Nephron progenitor cell (in vitro differentiated cells): Measurements from ENCODE around the gene KLHL29.
A peak's percentile ranks its signal among the peaks of the same experiment; 100 is the strongest.

Experiments used
- DNase-seq: peaks from one replicate; pipeline ENCODE4 v3.0.0; 2021
- H3K27ac Mint-ChIP-seq: 2 replicates; pipeline ENCODE4 v1.8.0; 2021; ENCODE audit warnings: mild to moderate bottlenecking, moderate library complexity, mixed read lengths
- H3K27me3 Mint-ChIP-seq: 2 replicates; pipeline ENCODE4 v1.8.0; 2021; ENCODE audit warnings: mild to moderate bottlenecking, low read depth, mixed read lengths; ENCODE audit not compliant: poor library complexity
- H3K36me3 Mint-ChIP-seq: 2 replicates; pipeline ENCODE4 v1.8.0; 2021; ENCODE audit warnings: low read depth, mixed read lengths
- H3K4me1 Mint-ChIP-seq: 2 replicates; pipeline ENCODE4 v1.8.0; 2021; ENCODE audit warnings: mixed read lengths
- H3K4me3 Mint-ChIP-seq: 2 replicates; pipeline ENCODE4 v1.8.0; 2021; ENCODE audit warnings: mild to moderate bottlenecking, moderate library complexity, mixed read lengths
- H3K9me3 Mint-ChIP-seq: 2 replicates; pipeline ENCODE4 v1.8.0; 2021; ENCODE audit warnings: mild to moderate bottlenecking, moderate library complexity, mixed read lengths
- CTCF ChIP-seq: fragments of 200-600 bp; sonication (generic); IDR thresholded peaks from 2 replicates; pipeline ENCODE4 v1.5.0; 2021; ENCODE audit warnings: antibody characterized with exemption

KLHL29 gene

GRCh38 chr2:23685706-23686105 is 300.7 kb downstream of the KLHL29 start:
- no peak for TF ChIP-seq CTCF
- peaks cover 4% of the 10 kb centered on the region for H3K36me3 Mint-ChIP-seq
- peaks cover 46% of the 10 kb centered on the region for H3K4me1 Mint-ChIP-seq
- no peak overlapping the region for H3K4me3 Mint-ChIP-seq
- DNase-seq = no peak
- no peak overlapping the region for H3K27ac Mint-ChIP-seq
- H3K9me3 Mint-ChIP-seq = no peaks in the 10 kb centered on the region
- no peaks in the 10 kb centered on the region for H3K27me3 Mint-ChIP-seq

DNA sequence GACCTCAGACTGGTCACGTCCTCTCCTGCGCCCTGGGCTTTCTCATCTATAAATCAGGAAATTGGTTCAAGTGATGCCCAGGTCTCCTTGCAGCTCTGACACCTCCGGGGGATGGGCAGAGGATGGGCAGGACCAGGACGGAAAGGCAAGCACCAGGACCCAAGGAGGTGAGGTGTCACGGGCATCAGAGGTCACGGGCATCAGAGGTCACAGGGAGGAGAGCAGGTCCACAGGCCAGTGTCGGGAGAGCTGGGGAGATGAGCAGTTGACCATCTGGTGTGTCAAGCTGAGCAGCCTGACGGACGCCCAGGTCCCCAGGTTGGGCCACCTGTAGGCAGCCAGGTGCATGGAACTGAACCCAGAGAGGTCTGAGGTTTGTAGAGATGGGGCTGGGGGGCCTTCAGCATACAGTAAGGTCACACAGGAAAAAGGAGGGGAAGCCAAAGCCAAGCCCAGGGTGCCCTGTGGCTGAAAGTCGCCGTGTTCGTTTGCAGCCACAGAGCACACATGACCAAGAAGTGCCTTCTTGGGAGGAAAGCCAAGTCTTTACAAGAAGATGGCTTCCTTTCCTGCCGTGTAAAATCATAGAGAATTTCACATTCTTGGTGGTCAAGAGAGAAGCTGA is 301.5 kb downstream of the KLHL29 start:
- Mint-ChIP-seq H3K4me1 (peaks cover 54% of the 10 kb centered on the region), H3K27me3 (no peaks in the 10 kb centered on the region), H3K9me3 (no peaks in the 10 kb centered on the region), H3K27ac (peak overlapping the region; percentile 57), H3K36me3 (peaks cover 4% of the 10 kb centered on the region), H3K4me3 (no peak overlapping the region)
- no peak for DNase-seq
- no peak for TF ChIP-seq CTCF

GRCh38 chr2:23687214-23687613 is 302.2 kb downstream of the KLHL29 start:
- Mint-ChIP-seq H3K27me3 (no peaks in the 10 kb centered on the region), H3K4me1 (peaks cover 54% of the 10 kb centered on the region), H3K9me3 (no peaks in the 10 kb centered on the region), H3K4me3 (no peak overlapping the region), H3K36me3 (peaks cover 4% of the 10 kb centered on the region), H3K27ac (no peak overlapping the region)
- TF ChIP-seq CTCF = no peak
- no peak for DNase-seq

GRCh38 chr2:23687713-23688112 is 302.7 kb downstream of the KLHL29 start:
- no peak overlapping the region for H3K27ac Mint-ChIP-seq
- H3K27me3 Mint-ChIP-seq = no peaks in the 10 kb centered on the region
- no peak for DNase-seq
- H3K4me1 Mint-ChIP-seq = peaks cover 51% of the 10 kb centered on the region
- H3K36me3 Mint-ChIP-seq = peaks cover 4% of the 10 kb centered on the region
- no peak for TF ChIP-seq CTCF
- no peak overlapping the region for H3K4me3 Mint-ChIP-seq
- H3K9me3 Mint-ChIP-seq = no peaks in the 10 kb centered on the region

DNA sequence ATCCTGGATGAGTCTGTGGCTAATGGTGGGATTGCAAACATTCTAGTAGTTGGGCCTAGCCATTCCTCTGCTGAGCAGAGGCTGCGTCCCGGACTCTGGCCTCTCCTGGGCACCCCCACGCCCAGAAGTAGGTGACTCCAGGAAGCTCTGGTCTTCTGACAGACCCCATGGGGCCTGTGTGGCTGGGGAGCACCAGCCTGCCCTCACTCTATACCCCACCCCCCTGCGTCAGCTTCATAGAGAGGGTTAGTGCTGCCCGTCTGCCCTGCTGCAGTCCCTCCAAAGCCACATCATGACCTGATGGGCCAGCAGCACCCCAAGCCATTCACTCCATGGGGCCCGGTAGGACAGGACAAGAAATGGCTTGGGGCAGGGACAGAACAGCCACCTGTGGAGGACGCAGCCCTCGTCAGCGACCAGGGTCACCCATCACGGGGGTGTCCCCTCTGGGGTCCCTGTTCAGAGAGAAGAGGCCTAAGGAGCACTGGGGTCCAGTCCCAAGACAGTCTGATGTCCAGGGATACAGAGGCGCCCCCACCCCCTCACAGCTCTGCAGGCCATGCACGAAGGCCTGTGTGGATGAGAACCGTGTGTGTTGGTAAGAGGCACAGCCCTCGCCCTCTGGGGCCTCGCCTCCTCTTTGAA is 303.6 kb downstream of the KLHL29 start:
- H3K9me3 Mint-ChIP-seq = no peaks in the 10 kb centered on the region
- H3K4me3 Mint-ChIP-seq = no peak overlapping the region
- TF ChIP-seq CTCF = no peak
- H3K27ac Mint-ChIP-seq = no peak overlapping the region
- no peaks in the 10 kb centered on the region for H3K27me3 Mint-ChIP-seq
- H3K36me3 Mint-ChIP-seq = peaks cover 4% of the 10 kb centered on the region
- peaks cover 51% of the 10 kb centered on the region for H3K4me1 Mint-ChIP-seq
- DNase-seq = no peak

GRCh38 chr2:23689131-23689700 is 304.2 kb downstream of the KLHL29 start:
- DNase-seq = no peak
- no peak overlapping the region for H3K4me3 Mint-ChIP-seq
- H3K4me1 Mint-ChIP-seq = peaks cover 47% of the 10 kb centered on the region
- H3K27me3 Mint-ChIP-seq = no peaks in the 10 kb centered on the region
- H3K27ac Mint-ChIP-seq = no peak overlapping the region
- TF ChIP-seq CTCF = no peak
- no peaks in the 10 kb centered on the region for H3K9me3 Mint-ChIP-seq
- peaks cover 4% of the 10 kb centered on the region for H3K36me3 Mint-ChIP-seq
